GM10266 (cell line): ENCODE measurements around the gene MC5R.

Source experiments
- DNase-seq: peaks from one replicate; pipeline ENCODE4 v3.0.0; 2012; ENCODE audit errors: extremely low spot score
- CTCF ChIP-seq: IDR thresholded peaks from 2 replicates; pipeline ENCODE4 v1.5.1; 2012; ENCODE audit warnings: mild to moderate bottlenecking, low read depth; ENCODE audit not compliant: control insufficient read depth, insufficient read depth; ENCODE audit errors: missing control alignments

Gene MC5R

DNA sequence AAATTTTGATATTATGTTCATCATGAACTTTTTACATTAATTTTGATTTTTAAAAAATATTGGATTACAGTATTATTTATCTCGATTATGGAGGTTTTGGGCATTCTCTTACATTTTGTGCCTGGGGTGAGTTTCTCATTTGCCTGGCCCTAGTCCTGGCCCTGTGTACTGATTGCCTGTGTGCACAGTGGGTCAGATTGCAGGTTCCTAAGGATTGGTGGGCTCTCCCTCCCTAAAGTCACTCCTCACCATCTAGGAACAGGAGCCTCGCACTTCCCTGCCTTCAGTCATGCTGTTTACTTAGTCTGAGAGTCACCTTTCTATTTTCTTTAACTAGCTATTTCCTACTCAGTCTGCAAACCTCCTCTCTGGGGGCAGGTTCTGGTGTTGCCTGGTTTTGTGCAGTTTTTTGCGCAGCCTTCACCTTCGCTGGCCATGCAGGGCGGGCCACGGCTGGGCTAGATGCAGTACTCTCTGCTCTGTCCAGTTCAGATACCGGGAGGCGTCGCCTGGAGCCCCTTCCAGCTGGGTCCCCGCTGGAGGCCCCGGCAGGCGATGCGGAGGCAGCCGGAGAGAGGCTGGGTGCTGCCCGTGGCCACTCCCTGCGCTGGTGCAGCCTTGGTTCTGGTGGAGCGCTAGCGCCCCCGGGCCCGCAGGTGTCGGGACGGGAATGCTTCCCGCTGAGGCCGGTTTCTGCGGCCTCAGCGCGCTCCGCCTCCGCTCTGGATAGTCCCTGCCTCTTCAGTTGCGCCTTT, 23.3 kb upstream of the MC5R start:
- DNase-seq: peak; percentile 51
- TF ChIP-seq CTCF: peak; percentile 54

GRCh38 chr18:13801260-13801601, 22.7 kb upstream of the MC5R start:
- DNase-seq: no peak
- no peak for TF ChIP-seq CTCF

GRCh38 chr18:13804305-13804704, 19.6 kb upstream of the MC5R start:
- peak; percentile 28 for DNase-seq
- no peak for TF ChIP-seq CTCF

GRCh38 chr18:13808294-13809042, 15.5 kb upstream of the MC5R start:
- DNase-seq: no peak
- no peak for TF ChIP-seq CTCF

GRCh38 chr18:13809043-13809430, 14.9 kb upstream of the MC5R start:
- no peak for DNase-seq
- TF ChIP-seq CTCF: no peak

- no peak for TF ChIP-seq CTCF
- no peak for DNase-seq
Measured at GRCh38 chr18:13809531-13810255, 14.3 kb upstream of the MC5R start.
